22Rv1 (cell line): ENCODE measurements around the gene UNC5A.

Experiments
- ZFX ChIP-seq: fragments of 450-650 bp; IDR thresholded peaks from 2 replicates; pipeline ENCODE4 v1.6.1; 2017; ENCODE audit warnings: antibody characterized with exemption, borderline replicate concordance
- TF ChIP-seq, protein P1 (sequence below): fragments of 450-650 bp; IDR thresholded peaks from 2 replicates; pipeline ENCODE4 v1.5.1; 2017; ENCODE audit warnings: mild to moderate bottlenecking

DNA sequence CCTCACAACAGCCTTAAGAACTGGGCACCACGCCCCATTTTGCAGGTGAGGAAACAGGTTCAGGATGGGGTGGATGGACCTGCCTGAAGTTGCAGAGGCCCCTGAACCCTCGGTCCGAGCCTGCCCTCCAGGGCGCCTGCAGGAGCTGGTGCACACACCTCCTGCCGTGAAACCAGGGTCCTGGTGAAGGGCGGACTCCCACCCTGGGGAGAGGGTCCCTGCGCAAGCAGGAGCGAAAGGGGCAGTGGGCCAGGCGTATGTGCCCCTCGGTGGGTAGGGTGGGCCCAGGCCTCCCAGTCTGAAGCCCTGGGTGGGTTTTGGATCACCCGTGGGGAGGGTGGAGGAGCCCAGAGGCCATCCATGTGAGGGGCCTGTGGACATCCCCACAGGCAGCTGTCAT is 50.9 kb downstream of the UNC5A start:
- TF ChIP-seq, protein P1, sequence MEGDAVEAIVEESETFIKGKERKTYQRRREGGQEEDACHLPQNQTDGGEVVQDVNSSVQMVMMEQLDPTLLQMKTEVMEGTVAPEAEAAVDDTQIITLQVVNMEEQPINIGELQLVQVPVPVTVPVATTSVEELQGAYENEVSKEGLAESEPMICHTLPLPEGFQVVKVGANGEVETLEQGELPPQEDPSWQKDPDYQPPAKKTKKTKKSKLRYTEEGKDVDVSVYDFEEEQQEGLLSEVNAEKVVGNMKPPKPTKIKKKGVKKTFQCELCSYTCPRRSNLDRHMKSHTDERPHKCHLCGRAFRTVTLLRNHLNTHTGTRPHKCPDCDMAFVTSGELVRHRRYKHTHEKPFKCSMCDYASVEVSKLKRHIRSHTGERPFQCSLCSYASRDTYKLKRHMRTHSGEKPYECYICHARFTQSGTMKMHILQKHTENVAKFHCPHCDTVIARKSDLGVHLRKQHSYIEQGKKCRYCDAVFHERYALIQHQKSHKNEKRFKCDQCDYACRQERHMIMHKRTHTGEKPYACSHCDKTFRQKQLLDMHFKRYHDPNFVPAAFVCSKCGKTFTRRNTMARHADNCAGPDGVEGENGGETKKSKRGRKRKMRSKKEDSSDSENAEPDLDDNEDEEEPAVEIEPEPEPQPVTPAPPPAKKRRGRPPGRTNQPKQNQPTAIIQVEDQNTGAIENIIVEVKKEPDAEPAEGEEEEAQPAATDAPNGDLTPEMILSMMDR, result no peak
- TF ChIP-seq ZFX, result no peak
